ENCODE measurements around the gene VSTM4.

Gene VSTM4

GRCh38 chr10:49001870-49002672 lies 113.3 kb downstream of the VSTM4 start:
- no peak for DNase-seq

GRCh38 chr10:49001402-49001801 lies 113.9 kb downstream of the VSTM4 start:
- DNase-seq = no peak

- DNase-seq = no peak
These were observed 114.6 kb downstream of the VSTM4 start for GRCh38 chr10:49000437-49001398.

GRCh38 chr10:48999346-48999745 lies 116.0 kb downstream of the VSTM4 start:
- no peak for DNase-seq

GRCh38 chr10:48996329-48996728 lies 119.0 kb downstream of the VSTM4 start:
- DNase-seq = no peak

GRCh38 chr10:48993627-48994026 lies 121.7 kb downstream of the VSTM4 start:
- no peak for DNase-seq

GRCh38 chr10:48990226-48990625 lies 125.1 kb downstream of the VSTM4 start:
- DNase-seq = no peak

- no peak for DNase-seq
These were observed 129.6 kb downstream of the VSTM4 start for GRCh38 chr10:48985621-48986158.

- no peak for DNase-seq
These were observed 131.5 kb downstream of the VSTM4 start for GRCh38 chr10:48983648-48984351.

- DNase-seq = no peak
These were observed 132.7 kb downstream of the VSTM4 start for GRCh38 chr10:48982584-48982983.

GRCh38 chr10:48981310-48981907 lies 133.9 kb downstream of the VSTM4 start:
- no peak for DNase-seq

GRCh38 chr10:48978318-48978717 lies 137.0 kb downstream of the VSTM4 start:
- no peak for DNase-seq

- no peak for DNase-seq
These were observed 139.1 kb downstream of the VSTM4 start for GRCh38 chr10:48976196-48976595.

GRCh38 chr10:48974510-48975156 lies 140.7 kb downstream of the VSTM4 start:
- DNase-seq = no peak

- no peak for DNase-seq
These were observed 142.3 kb downstream of the VSTM4 start for GRCh38 chr10:48973065-48973464.

- DNase-seq = no peak
These were observed 144.7 kb downstream of the VSTM4 start for GRCh38 chr10:48970654-48971053.

- no peak for DNase-seq
These were observed 145.3 kb downstream of the VSTM4 start for GRCh38 chr10:48970046-48970445.

GRCh38 chr10:48968036-48968435 lies 147.3 kb downstream of the VSTM4 start:
- DNase-seq = no peak

GRCh38 chr10:48965460-48965859 lies 149.9 kb downstream of the VSTM4 start:
- no peak for DNase-seq

Measured in cerebellar nuclear complex (tissue), 1 donor.